H1 (cell line): ENCODE results near the gene ADAM23. TPM values are rescaled to one million over a fixed set of nuclear protein-coding genes. Genes with fewer than 3 reads are reported as not detected.

Source experiments
- BACH1 ChIP-seq: IDR thresholded peaks from 2 replicates; pipeline ENCODE4 v1.6.1; 2012; ENCODE audit warnings: low read length, improper control_type of control experiment
- CBX5 ChIP-seq: fragments of 300-800, 300-1000 bp; sonication (generic); IDR thresholded peaks from 2 replicates; pipeline ENCODE4 v1.7.1; 2016; ENCODE audit warnings: antibody characterized with exemption, low read length, low read depth
- CHD7 ChIP-seq: fragments of 300-600 bp; sonication (generic); IDR thresholded peaks from 2 replicates; pipeline ENCODE4 v1.7.1; 2012; ENCODE audit warnings: low read length, moderate library complexity, mild to moderate bottlenecking, inconsistent platforms; ENCODE audit not compliant: insufficient replicate concordance
- EZH2 ChIP-seq: fragments of 200-600 bp; sonication (generic); IDR thresholded peaks from 2 replicates; pipeline ENCODE4 v1.7.1; 2012; ENCODE audit warnings: low read depth, mild to moderate bottlenecking, moderate library complexity, low read length, inconsistent platforms; ENCODE audit not compliant: severe bottlenecking
- GABPA ChIP-seq: IDR thresholded peaks from 2 replicates; pipeline ENCODE4 v1.6.1; 2011; ENCODE audit warnings: mild to moderate bottlenecking, low read length, moderate library complexity, borderline replicate concordance; ENCODE audit not compliant: insufficient read depth
- HDAC2 ChIP-seq, 2 experiments: fragments of 300-600 bp in 1 of 2; sonication (generic) in 1 of 2; IDR thresholded peaks; 2 replicates each; pipeline ENCODE4 v1.6.1; 2011 to 2012; ENCODE audit warnings: low read depth in 2 of 2, low read length in 2 of 2, mild to moderate bottlenecking in 2 of 2, moderate library complexity in 2 of 2, borderline replicate concordance in 1 of 2, inconsistent platforms in 1 of 2
- KDM4A ChIP-seq: IDR thresholded peaks from one replicate; pipeline ENCODE4 v1.7.1; 2012; ENCODE audit warnings: low read depth, mild to moderate bottlenecking, moderate library complexity, low read length, inconsistent platforms; ENCODE audit not compliant: severe bottlenecking
- NRF1 ChIP-seq: IDR thresholded peaks from 2 replicates; pipeline ENCODE4 v1.6.1; 2011; ENCODE audit warnings: mild to moderate bottlenecking, low read depth, low read length, improper control_type of control experiment
- RFX5 ChIP-seq: IDR thresholded peaks from 2 replicates; pipeline ENCODE4 v1.6.1; 2011; ENCODE audit warnings: low read depth, low read length, improper control_type of control experiment, borderline replicate concordance
- RXRA ChIP-seq: IDR thresholded peaks from 2 replicates; pipeline ENCODE4 v1.6.1; 2011; ENCODE audit warnings: low read depth, mild to moderate bottlenecking, low read length, moderate library complexity; ENCODE audit not compliant: insufficient read depth
- SIX5 ChIP-seq: IDR thresholded peaks from 2 replicates; pipeline ENCODE4 v1.6.1; 2011; ENCODE audit warnings: mild to moderate bottlenecking, low read depth, low read length
- SRF ChIP-seq: IDR thresholded peaks from 2 replicates; pipeline ENCODE4 v1.6.1; 2011; ENCODE audit warnings: mild to moderate bottlenecking, low read depth, low read length, moderate library complexity
- polyA plus RNA-seq, 7 experiments: library from polyadenylated mRNA; depleted of rRNA in 3 of 7; stranded (reverse) in 5 of 7; unstranded in 2 of 7; fragments of >200 nt in 5 of 7; fragments of 200-250 nt in 2 of 7; gene quantifications; 1 replicate in 5 of 7; 2 replicates in 1 of 7; 4 replicates in 1 of 7; pipeline versions ENCODE4 v1.2.1 to v1.2.3, GENCODE V29; 2011 to 2013; ENCODE audit warnings: missing spikeins in 2 of 7, mixed read lengths in 2 of 7
- total RNA-seq: library from RNA; stranded (reverse); fragmentation: NEBNext Ultra II Directional; extraction: Animal tissue kit (Norgen Biotek cat#: 25700); gene quantifications from 2 replicates; pipeline ENCODE4 v1.2.1, GENCODE V29; 2021

ADAM23 gene
- total and polyA plus RNA-seq, 2 of the 8 experiments (the other 6 are each of a cell fraction or from before 2014, with no cell fraction given): 9.9 to 20.8 TPM

GRCh38 chr2:206424134-206424533, 19.2 kb upstream of the ADAM23 start (continued):
- TF ChIP-seq CHD7 (no peak), EZH2 (no peak), SIX5 (no peak), GABPA (no peak), NRF1 (no peak), KDM4A (no peak), CBX5 (no peak), RFX5 (no peak), SRF (no peak), RXRA (no peak), HDAC2 (IDR thresholded peaks at IDR 0.05; ENCODE audit: borderline replicate concordance in 1 of 2, low read depth in 2 of 2, low read length in 2 of 2) (no peak), BACH1 (no peak)
